Left renal cortex interstitium (tissue), 4 donors: ENCODE data around the gene PIEZO2. TPM values are rescaled to one million over a fixed set of nuclear protein-coding genes. Genes with fewer than 3 reads are reported as not detected.
"Not testable (repeated sequence)": the region's sequence is repeated elsewhere in the genome, so short reads cannot be mapped to it uniquely, and the experiment has no call there.

Experiments
- DNase-seq, 4 donors: peaks; one replicate each; pipeline ENCODE4 v3.0.0-alpha.2; 2013; ENCODE audit warnings: low read depth in 4 of 4, low spot score in 2 of 4, missing footprints in 1 of 4
- polyA plus RNA-seq, 4 donors: library from polyadenylated mRNA; unstranded; fragments of 120-200 nt; gene quantifications; one replicate each; pipeline ENCODE4 v1.2.1, GENCODE V29; 2013; ENCODE audit not compliant: insufficient read length in 4 of 4

The PIEZO2 gene
- polyA plus RNA-seq, 4 donors = 12.7 to 21.3 (median 16.7) TPM

GRCh38 chr18:10660179-10660884 lies 489.0 kb downstream of the PIEZO2 start:
- peak in 2 of 4 donors; percentile 21 to 28 for DNase-seq

- DNase-seq = no peak
Observed at GRCh38 chr18:10659594-10659993, 489.8 kb downstream of the PIEZO2 start.

- DNase-seq = no peak
Observed at GRCh38 chr18:10659000-10659399, 490.4 kb downstream of the PIEZO2 start.

GRCh38 chr18:10644003-10644402 lies 505.4 kb downstream of the PIEZO2 start:
- DNase-seq = not testable (repeated sequence)

- not testable (repeated sequence) for DNase-seq
Observed at GRCh38 chr18:10642915-10643524, 506.3 kb downstream of the PIEZO2 start.

DNA sequence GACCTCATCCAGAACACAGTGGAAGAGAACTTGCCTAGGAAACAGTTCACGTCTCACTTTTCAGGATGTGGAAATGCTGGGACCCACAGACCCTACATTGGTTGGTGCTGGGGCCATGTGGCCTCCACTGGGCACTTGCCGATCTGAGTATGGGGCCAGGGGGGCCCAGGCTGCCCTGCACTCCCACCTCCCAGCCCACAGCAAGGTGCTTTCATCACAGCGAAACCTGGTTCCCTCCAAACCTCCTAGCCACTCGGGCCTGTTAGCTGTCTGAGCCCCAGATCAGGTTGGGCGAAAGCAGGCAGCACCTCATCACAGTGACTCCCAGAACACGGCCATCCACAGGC lies 510.9 kb downstream of the PIEZO2 start:
- DNase-seq = not testable (repeated sequence)

GRCh38 chr18:10637858-10638538 lies 511.4 kb downstream of the PIEZO2 start:
- DNase-seq = not testable (repeated sequence)

DNA sequence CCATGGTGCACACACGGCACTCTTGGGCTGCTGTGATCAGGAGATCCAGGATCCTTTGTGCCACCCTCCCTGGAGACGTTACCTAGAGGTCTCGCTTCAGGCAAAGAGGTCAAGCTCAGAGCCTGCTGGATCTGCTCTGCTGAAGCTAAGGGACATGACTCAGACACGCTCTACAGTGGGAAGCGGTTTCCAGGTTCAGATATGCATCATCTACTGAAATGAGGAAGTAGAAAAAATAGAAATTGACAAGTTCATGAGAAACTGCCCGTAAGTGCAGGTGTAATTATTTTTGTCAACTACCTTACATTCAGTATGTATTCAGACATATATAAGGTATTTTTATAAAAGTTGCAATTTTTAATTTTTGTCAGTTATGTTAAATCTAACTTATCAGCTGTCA lies 520.3 kb downstream of the PIEZO2 start:
- DNase-seq = not testable (repeated sequence)

GRCh38 chr18:10626606-10627213 lies 522.7 kb downstream of the PIEZO2 start:
- not testable (repeated sequence) for DNase-seq

DNA sequence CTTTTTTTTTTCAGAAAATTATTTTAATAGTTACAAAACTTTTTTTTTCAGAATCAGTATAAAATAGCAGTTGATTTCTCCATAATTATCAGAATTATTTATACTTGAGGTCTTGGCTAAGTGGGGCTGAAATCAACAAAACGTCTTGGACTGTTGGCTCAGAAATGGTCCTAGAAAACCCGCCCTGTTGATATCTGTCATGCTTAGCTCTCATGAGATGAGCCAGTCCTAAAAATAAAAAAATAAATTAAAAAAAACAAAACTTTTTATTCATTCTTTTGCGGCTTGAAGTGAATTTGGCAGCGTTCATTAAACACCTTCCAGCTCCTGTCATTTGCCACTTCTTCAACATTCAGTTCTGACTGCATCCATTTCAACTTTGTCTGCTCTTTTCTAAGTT lies 525.8 kb downstream of the PIEZO2 start:
- DNase-seq = not testable (repeated sequence)

- DNase-seq = not testable (repeated sequence)
Observed at GRCh38 chr18:10622982-10623381, 526.4 kb downstream of the PIEZO2 start.

DNA sequence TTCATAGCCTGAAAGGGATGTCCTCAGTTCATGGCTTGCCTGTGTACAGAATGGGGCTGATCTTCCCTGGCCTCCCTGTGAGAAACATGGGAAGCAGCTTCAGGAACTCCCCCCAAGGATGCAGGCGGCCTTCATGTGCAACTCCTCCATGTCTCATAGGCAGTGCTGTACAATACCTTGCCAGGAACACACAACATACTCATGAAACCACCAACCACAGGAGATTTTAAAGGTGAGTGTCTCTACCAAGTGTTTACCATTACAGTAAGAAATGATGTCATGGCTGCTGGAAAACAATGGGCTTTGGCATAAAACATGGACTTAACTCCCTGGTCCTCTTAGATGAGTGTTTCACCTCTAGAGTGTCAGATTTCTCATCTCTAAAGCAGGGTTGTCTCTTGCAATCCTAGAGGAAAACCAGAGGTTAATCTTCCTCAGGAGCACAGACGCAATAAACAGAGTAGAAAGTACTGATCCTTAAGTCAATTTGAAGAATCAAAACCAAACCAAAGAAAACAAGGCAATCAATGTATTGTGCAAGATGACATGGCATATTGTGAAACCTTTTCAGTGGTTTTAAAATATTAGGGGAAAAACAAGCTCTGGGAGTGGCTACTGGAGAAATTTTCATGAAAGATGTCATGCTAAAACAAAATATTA lies 528.6 kb downstream of the PIEZO2 start:
- not testable (repeated sequence) for DNase-seq
